Parathyroid adenoma (tissue), 2 donors: ENCODE measurements around the gene PCSK1N.

ENCODE experiments used
- H2AFZ ChIP-seq: fragments of 300-600 bp; sonication (generic); one replicate; pipeline ENCODE4 v1.7.0; 2017; ENCODE audit warnings: antibody characterized with exemption, mild to moderate bottlenecking
- H3K27ac ChIP-seq: fragments of 300-600 bp; sonication (generic); one replicate; pipeline ENCODE4 v1.7.0; 2017
- H3K27me3 ChIP-seq: fragments of 300-600 bp; sonication (generic); one replicate; pipeline ENCODE4 v1.7.0; 2017; ENCODE audit warnings: low read length; ENCODE audit not compliant: control insufficient read depth, insufficient read depth
- H3K36me3 ChIP-seq: fragments of 300-600 bp; sonication (generic); one replicate; pipeline ENCODE4 v1.7.0; 2017; ENCODE audit warnings: low read length; ENCODE audit not compliant: control insufficient read depth, insufficient read depth
- H3K4me1 ChIP-seq: fragments of 300-600 bp; sonication (generic); one replicate; pipeline ENCODE4 v1.7.0; 2017; ENCODE audit warnings: control low read depth
- H3K4me2 ChIP-seq: fragments of 300-600 bp; sonication (generic); one replicate; pipeline ENCODE4 v1.7.0; 2017; ENCODE audit warnings: low read length
- H3K4me3 ChIP-seq: fragments of 300-600 bp; sonication (generic); one replicate; pipeline ENCODE4 v1.7.0; 2017; ENCODE audit warnings: low read depth, low read length
- H3K79me2 ChIP-seq: fragments of 300-600 bp; sonication (generic); one replicate; pipeline ENCODE4 v1.7.0; 2017; ENCODE audit warnings: control low read depth
- H3K9ac ChIP-seq: fragments of 300-600 bp; sonication (generic); one replicate; pipeline ENCODE4 v1.7.0; 2017; ENCODE audit warnings: mild to moderate bottlenecking
- H3K9me3 ChIP-seq: fragments of 300-600 bp; sonication (generic); one replicate; pipeline ENCODE4 v1.7.0; 2017; ENCODE audit warnings: low read length; ENCODE audit not compliant: control insufficient read depth
- TF ChIP-seq, protein P1 (sequence below): fragments of 300-600 bp; sonication (generic); IDR thresholded peaks from one replicate; pipeline ENCODE4 v1.7.0; 2017; ENCODE audit warnings: antibody characterized with exemption, mild to moderate bottlenecking
- donor health status: primary hyperparathyroidism.

The PCSK1N gene

DNA sequence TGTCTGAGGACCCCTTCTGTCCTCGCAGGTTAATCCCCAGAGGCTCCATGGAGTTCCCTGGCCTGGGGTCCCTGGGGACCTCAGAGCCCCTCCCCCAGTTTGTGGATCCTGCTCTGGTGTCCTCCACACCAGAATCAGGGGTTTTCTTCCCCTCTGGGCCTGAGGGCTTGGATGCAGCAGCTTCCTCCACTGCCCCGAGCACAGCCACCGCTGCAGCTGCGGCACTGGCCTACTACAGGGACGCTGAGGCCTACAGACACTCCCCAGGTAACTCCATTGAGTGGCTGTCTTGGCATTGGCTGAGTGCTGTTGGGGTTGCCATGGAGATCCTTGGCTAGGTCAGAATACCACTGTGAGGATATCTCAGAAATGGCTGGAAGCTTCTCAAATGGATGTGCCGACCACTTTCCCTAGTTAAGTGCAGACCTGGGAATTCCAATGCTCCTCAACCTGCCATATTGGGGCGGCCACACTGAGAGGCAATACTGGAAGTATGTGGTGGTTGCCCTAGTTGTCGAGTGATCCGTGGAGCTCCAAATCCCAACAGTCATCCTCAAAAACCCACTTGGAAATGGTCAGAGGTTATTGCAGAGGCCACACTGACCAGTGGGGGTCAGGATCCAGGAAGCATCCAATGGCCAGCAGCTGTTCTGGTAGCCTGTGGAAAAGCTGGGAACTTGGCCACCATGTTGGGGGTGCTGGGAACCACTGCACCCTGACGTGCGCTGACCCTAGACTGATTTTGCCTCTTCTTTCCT lies 44.2 kb downstream of the PCSK1N start:
- H3K9ac ChIP-seq: no peak overlapping the region
- H3K4me2 ChIP-seq: no peak overlapping the region
- no peaks in the 10 kb centered on the region for H3K27me3 ChIP-seq
- TF ChIP-seq, protein P1, sequence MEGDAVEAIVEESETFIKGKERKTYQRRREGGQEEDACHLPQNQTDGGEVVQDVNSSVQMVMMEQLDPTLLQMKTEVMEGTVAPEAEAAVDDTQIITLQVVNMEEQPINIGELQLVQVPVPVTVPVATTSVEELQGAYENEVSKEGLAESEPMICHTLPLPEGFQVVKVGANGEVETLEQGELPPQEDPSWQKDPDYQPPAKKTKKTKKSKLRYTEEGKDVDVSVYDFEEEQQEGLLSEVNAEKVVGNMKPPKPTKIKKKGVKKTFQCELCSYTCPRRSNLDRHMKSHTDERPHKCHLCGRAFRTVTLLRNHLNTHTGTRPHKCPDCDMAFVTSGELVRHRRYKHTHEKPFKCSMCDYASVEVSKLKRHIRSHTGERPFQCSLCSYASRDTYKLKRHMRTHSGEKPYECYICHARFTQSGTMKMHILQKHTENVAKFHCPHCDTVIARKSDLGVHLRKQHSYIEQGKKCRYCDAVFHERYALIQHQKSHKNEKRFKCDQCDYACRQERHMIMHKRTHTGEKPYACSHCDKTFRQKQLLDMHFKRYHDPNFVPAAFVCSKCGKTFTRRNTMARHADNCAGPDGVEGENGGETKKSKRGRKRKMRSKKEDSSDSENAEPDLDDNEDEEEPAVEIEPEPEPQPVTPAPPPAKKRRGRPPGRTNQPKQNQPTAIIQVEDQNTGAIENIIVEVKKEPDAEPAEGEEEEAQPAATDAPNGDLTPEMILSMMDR: no peak
- H3K79me2 ChIP-seq: no peaks in the 10 kb centered on the region
- no peak overlapping the region for H2AFZ ChIP-seq
- H3K36me3 ChIP-seq: no peaks in the 10 kb centered on the region
- H3K4me3 ChIP-seq: no peak overlapping the region
- no peak overlapping the region for H3K27ac ChIP-seq
- no peaks in the 10 kb centered on the region for H3K4me1 ChIP-seq
- H3K9me3 ChIP-seq: no peaks in the 10 kb centered on the region

DNA sequence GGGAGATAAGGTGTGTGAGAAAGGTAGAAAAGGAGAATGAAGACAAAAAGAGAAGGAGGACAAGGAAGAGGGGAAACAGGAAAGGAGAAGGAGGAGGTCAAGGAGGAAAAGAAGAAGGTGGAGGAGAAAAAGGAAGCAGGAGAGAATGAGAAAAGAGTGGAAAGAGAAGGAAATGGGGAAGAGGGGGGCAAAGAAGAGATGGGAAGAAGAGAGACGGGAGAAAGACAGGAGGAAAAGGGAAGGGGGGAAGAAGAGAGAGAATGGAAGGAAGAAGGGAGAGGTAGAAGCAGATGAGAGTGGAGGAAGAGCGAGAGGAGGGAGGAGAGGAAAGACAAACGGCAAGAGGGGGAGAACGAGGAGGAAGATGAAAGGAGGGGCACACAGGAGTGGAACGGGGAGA lies 44.9 kb downstream of the PCSK1N start:
- no peak overlapping the region for H3K9ac ChIP-seq
- TF ChIP-seq, protein P1: no peak

DNA sequence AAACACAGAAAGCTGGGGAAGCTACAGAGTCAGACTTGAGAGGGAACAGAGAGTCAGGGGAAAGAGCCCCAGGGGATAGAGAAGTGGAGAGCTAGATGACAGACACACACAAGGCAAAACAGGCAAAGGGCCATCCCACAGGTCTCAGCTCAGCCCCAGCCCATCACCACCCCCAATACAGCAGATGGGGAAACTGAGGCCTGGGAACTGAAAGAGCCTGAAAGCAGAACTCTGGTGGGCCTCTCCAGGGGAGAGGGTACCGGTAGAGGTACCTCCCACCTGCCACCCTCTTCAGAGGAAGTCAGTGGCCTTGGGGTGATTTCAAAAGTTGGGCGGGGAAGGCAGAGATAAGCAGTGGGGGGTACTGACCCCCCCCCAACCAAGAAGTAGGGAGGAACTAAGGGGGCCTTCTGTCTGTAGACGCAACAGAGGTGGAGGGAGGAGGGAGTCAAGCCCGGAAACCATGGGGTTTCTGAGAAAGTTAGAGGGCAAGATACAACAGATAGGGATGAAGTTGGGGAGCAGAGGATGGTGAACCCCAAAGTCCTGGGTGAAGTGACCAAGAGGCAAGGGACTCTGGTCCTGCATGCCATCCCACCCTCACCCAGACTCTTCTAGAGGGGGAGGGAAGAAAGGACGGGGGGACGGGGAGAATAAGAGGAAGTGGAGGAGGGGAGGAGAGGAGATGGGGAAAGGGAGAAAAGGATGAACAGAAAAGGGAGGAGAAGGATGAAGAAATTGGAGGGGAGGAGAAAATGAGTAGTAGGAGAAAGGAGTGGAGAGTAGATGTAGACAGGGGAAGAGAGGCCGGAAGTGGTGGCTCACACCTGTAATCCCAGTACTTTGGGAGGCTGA lies 45.8 kb downstream of the PCSK1N start:
- TF ChIP-seq, protein P1: no peak
- no peak overlapping the region for H2AFZ ChIP-seq
- no peak overlapping the region for H3K27ac ChIP-seq
- no peaks in the 10 kb centered on the region for H3K4me1 ChIP-seq
- H3K79me2 ChIP-seq: no peaks in the 10 kb centered on the region
- H3K36me3 ChIP-seq: no peaks in the 10 kb centered on the region
- no peak overlapping the region for H3K4me2 ChIP-seq
- H3K9ac ChIP-seq: no peak overlapping the region
- H3K4me3 ChIP-seq: no peak overlapping the region
- H3K9me3 ChIP-seq: no peaks in the 10 kb centered on the region
- H3K27me3 ChIP-seq: no peaks in the 10 kb centered on the region

More for the DNA sequence above, 44.9 kb downstream of the PCSK1N start:
- H3K27ac ChIP-seq: no peak overlapping the region
- no peaks in the 10 kb centered on the region for H3K9me3 ChIP-seq
- no peaks in the 10 kb centered on the region for H3K36me3 ChIP-seq
- H2AFZ ChIP-seq: no peak overlapping the region
- H3K27me3 ChIP-seq: no peaks in the 10 kb centered on the region
- H3K4me3 ChIP-seq: no peak overlapping the region
- no peaks in the 10 kb centered on the region for H3K79me2 ChIP-seq
- no peak overlapping the region for H3K4me2 ChIP-seq
- H3K4me1 ChIP-seq: no peaks in the 10 kb centered on the region

DNA sequence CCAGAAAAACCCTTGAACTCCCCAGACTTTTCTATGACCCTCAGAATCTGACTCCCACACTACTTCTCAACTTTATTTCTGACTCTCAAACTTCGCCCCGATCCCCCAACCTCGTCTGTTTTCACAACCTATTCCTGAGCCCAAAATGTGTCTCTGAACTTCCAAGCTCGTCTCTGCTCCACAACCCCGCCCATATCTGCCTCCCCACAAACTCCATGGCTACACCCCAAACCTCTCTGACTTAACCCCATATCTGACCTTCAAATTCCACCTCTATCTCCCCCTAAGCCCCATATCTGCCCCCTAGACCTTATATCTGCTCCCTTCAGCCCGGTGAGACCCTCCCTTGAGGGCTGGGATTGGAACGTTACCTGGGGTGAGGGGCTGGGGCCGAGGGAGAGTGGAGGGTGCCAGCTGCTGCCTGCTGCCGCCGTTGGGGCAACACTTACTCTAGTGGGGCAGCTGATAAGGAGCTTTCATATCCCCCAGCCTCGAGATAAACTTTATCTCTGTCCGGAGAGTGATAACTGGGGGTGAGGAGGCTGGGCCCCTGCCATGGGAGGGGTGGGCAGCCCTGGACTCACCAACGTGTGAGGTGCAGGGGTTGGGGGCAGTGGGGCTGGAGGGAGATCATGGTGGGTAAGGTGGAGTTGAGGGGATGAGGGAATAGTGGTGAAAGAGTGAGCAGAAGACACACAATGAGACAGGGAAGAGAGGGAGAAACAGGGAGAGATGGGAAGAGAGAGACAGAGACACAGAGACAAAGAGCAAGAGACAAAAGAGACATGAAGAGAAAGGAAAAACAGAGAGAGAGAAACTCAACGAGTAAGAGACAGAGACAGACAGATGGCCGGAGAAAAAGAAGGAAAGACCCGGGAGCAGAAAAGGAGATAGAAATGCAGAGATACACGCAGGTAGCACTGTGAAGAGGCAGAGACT lies 47.6 kb downstream of the PCSK1N start:
- TF ChIP-seq, protein P1: no peak
- Histone ChIP-seq H3K9ac (no peak overlapping the region), H3K79me2 (no peaks in the 10 kb centered on the region), H3K4me3 (no peak overlapping the region), H3K9me3 (no peaks in the 10 kb centered on the region), H2AFZ (no peak overlapping the region), H3K36me3 (no peaks in the 10 kb centered on the region), H3K4me1 (no peaks in the 10 kb centered on the region), H3K4me2 (no peak overlapping the region), H3K27ac (no peak overlapping the region), H3K27me3 (no peaks in the 10 kb centered on the region)
